ENCODE results near the gene CCDC71L. TPM values are rescaled to one million over a fixed set of nuclear protein-coding genes. Genes with fewer than 3 reads are reported as not detected.

CCDC71L gene
- total RNA-seq, 4 donors from 2014 or later, result 23.2 to 145 (median 30.1) TPM

DNA sequence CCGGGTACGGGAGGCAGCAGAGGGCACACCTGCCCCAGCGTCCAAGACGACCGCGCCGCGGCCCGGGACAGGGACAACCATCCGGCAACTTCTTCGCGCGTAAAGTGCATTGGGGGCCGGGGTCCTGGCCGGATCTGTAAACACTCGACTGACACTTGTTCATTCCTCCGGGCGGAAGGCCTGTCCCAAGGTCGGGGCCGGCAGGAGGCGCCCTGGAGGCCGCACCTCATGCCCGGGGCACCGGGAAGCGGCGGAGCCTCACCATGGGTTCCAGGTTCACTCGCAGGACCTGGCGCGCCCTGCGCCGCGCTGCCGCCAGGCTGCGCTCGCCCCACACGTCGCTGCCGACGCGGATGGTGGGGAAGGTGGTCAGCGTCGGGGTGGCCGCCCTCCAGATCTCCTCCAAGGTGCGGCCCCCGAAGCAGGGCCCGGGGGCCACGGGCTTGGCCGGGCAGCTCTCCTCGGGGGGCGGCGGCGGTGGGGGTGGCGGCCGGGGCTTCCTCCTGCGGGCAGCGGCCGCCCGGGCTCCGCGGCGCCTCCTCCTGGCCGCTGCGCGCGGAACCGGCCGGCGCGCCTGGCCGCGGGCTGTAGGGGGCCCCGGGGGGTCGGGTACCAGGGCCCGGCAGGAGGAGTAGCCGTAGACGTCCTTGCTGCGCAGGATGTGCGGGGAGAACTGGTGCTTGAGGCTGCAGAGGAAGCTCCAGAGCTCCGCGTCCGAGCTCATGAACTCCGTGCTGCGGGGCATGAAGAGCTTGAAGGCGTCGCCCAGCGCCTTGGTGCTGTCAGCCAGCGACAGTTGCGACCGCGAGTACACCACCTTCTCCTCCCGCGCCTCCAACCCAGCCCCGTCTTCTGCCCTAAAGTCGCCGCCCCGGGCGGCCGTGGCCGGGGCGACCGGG, 746 bp downstream of the CCDC71L start:
- intact Hi-C loops (cut with DNase I), result loop anchor here (2.0 to 5.0 kb wide), 2 partner anchors 77 to 378 kb away; partner anchors contain the start of gene NAMPT
- H3K27me3 ChIP-seq, result no peaks in the 10 kb centered on the region
- no peaks in the 10 kb centered on the region for H3K36me3 ChIP-seq
- peak overlapping the region; percentile 65 to 94 (median 88) for H3K4me3 ChIP-seq
- H3K4me1 ChIP-seq, result peaks cover 14 to 32% (median 27%) of the 10 kb centered on the region in 4 donors
- 20% methylated on average over 2 of the region's 101 CpGs for WGBS
- peak overlapping the region; percentile 96 to 99 (median 96) for H3K27ac ChIP-seq (replicated peaks in 1 of 4)
- H3K9me3 ChIP-seq, result no peaks in the 10 kb centered on the region
- no peak for DNase-seq (ENCODE audit: extremely low spot score)
- TF ChIP-seq POLR2AphosphoS5 (IDR thresholded peaks at IDR 0.05) (peak; percentile 27 to 48), CTCF (IDR thresholded peaks at IDR 0.05) (peak; percentile 46 to 90 (median 68)), EP300 (IDR thresholded peaks at IDR 0.05) (no peak), POLR2A (IDR thresholded peaks at IDR 0.05; ENCODE audit: low read depth) (no peak)

DNA sequence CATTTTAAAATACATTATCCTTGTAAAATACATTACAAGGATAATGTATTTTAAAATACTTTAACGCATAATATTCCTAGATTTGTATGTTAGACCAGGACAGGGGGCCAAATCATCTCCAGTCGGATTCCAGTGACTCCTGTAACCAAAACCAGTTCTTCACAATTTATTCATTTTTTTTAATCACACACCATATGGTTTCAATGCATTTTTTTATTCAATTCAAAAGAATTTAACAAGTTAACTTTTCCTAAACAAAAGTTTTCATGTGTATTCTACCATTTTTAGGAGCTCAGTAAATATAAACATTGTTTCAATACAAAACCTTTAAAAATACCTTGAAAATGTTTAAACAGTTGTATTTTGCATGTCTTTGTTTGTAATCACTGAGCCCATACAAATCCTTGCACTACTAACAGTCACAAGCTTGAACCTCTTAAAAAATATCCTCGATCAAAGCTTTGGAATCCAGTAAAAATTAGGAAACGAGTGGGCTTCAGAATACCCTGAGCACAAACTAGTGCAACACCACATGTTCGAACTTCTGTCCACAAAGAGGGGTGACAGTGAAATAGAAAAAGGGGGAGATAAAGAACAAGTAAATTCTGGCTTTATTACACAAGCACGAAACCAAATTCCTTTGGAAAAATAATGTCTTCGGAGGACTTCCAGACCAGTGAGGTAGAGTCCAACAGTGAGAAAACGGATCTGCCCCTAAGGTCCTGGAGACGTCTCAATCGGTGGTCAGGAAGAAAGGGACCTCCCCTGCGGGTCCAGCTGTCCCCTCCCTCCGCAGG, 1.6 kb downstream of the CCDC71L start:
- H3K9me3 ChIP-seq, result no peaks in the 10 kb centered on the region
- peak overlapping the region; percentile 96 to 99 (median 96) for H3K27ac ChIP-seq (replicated peaks in 1 of 4)
- H3K36me3 ChIP-seq, result no peaks in the 10 kb centered on the region
- H3K4me1 ChIP-seq, result peaks cover 14 to 32% (median 27%) of the 10 kb centered on the region in 4 donors
- intact Hi-C loops (cut with DNase I), result no loop called here
- TF ChIP-seq POLR2A (IDR thresholded peaks at IDR 0.05; ENCODE audit: low read depth), result no peak
- no peak for TF ChIP-seq CTCF (IDR thresholded peaks at IDR 0.05)
- TF ChIP-seq EP300 (IDR thresholded peaks at IDR 0.05), result no peak
- TF ChIP-seq POLR2AphosphoS5 (IDR thresholded peaks at IDR 0.05), result no peak
- peak overlapping the region; percentile 65 to 94 (median 88) for H3K4me3 ChIP-seq
- no peak for DNase-seq (ENCODE audit: extremely low spot score)
- H3K27me3 ChIP-seq, result no peaks in the 10 kb centered on the region
- 22% methylated on average over 10 of the region's 12 CpGs for WGBS

- Histone ChIP-seq H3K4me1 (peaks cover 14 to 32% (median 27%) of the 10 kb centered on the region in 4 donors), H3K36me3 (no peaks in the 10 kb centered on the region), H3K4me3 (peak overlapping the region; percentile 65 to 94 (median 88)), H3K27ac (replicated peaks in 1 of 4) (peak overlapping the region in 3 of 4 donors; percentile 96 to 99 (median 97)), H3K27me3 (no peaks in the 10 kb centered on the region), H3K9me3 (no peaks in the 10 kb centered on the region)
- DNase-seq (ENCODE audit: extremely low spot score), result no peak
- WGBS, result 94% methylated on average over 6 of the region's 6 CpGs
- no peak for TF ChIP-seq CTCF (IDR thresholded peaks at IDR 0.05)
- no peak for TF ChIP-seq POLR2AphosphoS5 (IDR thresholded peaks at IDR 0.05)
- no peak for TF ChIP-seq POLR2A (IDR thresholded peaks at IDR 0.05; ENCODE audit: low read depth)
- TF ChIP-seq EP300 (IDR thresholded peaks at IDR 0.05), result no peak
- intact Hi-C loops (cut with DNase I), result no loop called here
These were observed 2.4 kb downstream of the CCDC71L start for GRCh38 chr7:106658316-106659165.
